PC-3 (cell line): ENCODE results near the gene WDR81. TPM values are rescaled to one million over a fixed set of nuclear protein-coding genes. Genes with fewer than 3 reads are reported as not detected.

ENCODE experiments used
- ATAC-seq: fragments of 200-7000 bp; cut with Tn5 transposase; 2 replicates; pipeline ENCODE4 v1.9.1; 2020; ENCODE audit warnings: mild to moderate bottlenecking, moderate library complexity
- BruUV-seq: library from RNA; stranded (reverse); fragments of 400-500 nt; replicated peaks from 2 replicates; lab custom pipeline; 2021; lab: Mats Ljungman, UMichigan
- CTCF ChIA-PET: fragments of 300-600 bp; sonication (Branson Sonifier 250); formaldehyde crosslinking; loops from one replicate; lab custom pipeline; 2022; ENCODE audit warnings: antibody characterized with exemption; lab: Charles Lee
- POLR2A ChIA-PET: fragments of 300-600 bp; sonication (Branson Sonifier 250); formaldehyde crosslinking; loops from one replicate; lab custom pipeline; 2022; ENCODE audit warnings: antibody characterized with exemption; ENCODE audit not compliant: unreplicated experiment; lab: Charles Lee
- DNase-seq: peaks from one replicate; pipeline ENCODE4 v3.0.0-alpha.2; 2015
- H2AFZ ChIP-seq: fragments of 300-600 bp; sonication (generic); 2 replicates; pipeline ENCODE4 v1.6.0; 2016; ENCODE audit warnings: antibody characterized with exemption, low read length
- H3F3A ChIP-seq: fragments of 300-600 bp; sonication (generic); one replicate; pipeline ENCODE4 v1.6.0; 2017; ENCODE audit warnings: antibody characterized with exemption, low read length, control low read depth, mild to moderate bottlenecking; ENCODE audit not compliant: unreplicated experiment
- H3K27ac ChIP-seq: fragments of 300-600 bp; sonication (generic); 2 replicates; pipeline ENCODE4 v1.5.1; 2016; ENCODE audit warnings: mild to moderate bottlenecking, low read length
- H3K27me3 ChIP-seq: fragments of 300-600 bp; sonication (generic); 2 replicates; pipeline ENCODE4 v1.6.1; 2016; ENCODE audit warnings: low read length, mixed read lengths
- H3K36me3 ChIP-seq: fragments of 300-600 bp; sonication (generic); 2 replicates; pipeline ENCODE4 v1.6.1; 2016; ENCODE audit warnings: low read depth, mixed run types, low read length, mixed read lengths
- H3K4me1 ChIP-seq: fragments of 300-600 bp; sonication (generic); 2 replicates; pipeline ENCODE4 v1.5.1; 2016; ENCODE audit warnings: low read length; ENCODE audit not compliant: insufficient read depth
- H3K4me2 ChIP-seq: fragments of 300-600 bp; sonication (generic); 2 replicates; pipeline ENCODE4 v1.6.0; 2016; ENCODE audit warnings: low read length
- H3K4me3 ChIP-seq: fragments of 300-600 bp; sonication (generic); 2 replicates; pipeline ENCODE4 v1.5.1; 2016; ENCODE audit warnings: mild to moderate bottlenecking, low read length, mixed read lengths
- H3K79me2 ChIP-seq: fragments of 300-600 bp; sonication (generic); 2 replicates; pipeline ENCODE4 v1.6.1; 2017; ENCODE audit warnings: low read length, mixed read lengths
- H3K9ac ChIP-seq: fragments of 300-600 bp; sonication (generic); 2 replicates; pipeline ENCODE4 v1.6.0; 2016; ENCODE audit warnings: mild to moderate bottlenecking, low read length
- H3K9me2 ChIP-seq: fragments of 300-600 bp; sonication (generic); replicated peaks from 2 replicates; pipeline ENCODE4 v1.6.1; 2016; ENCODE audit warnings: mixed run types, low read length, mixed read lengths
- H3K9me3 ChIP-seq: fragments of 300-600 bp; sonication (generic); 2 replicates; pipeline ENCODE4 v1.6.1; 2016; ENCODE audit warnings: low read length, mixed read lengths
- H4K20me1 ChIP-seq: fragments of 300-600 bp; sonication (generic); 2 replicates; pipeline ENCODE4 v1.6.1; 2016; ENCODE audit warnings: low read length, mixed read lengths
- CTCF ChIP-seq: fragments of 300-600 bp; sonication (generic); conservative IDR thresholded peaks from 2 replicates; pipeline ENCODE4 v1.5.1; 2017; ENCODE audit warnings: antibody characterized with exemption, low read depth, mild to moderate bottlenecking, low read length
- EZH2 ChIP-seq: fragments of 300-600 bp; sonication (generic); IDR thresholded peaks from one replicate; pipeline ENCODE4 v1.6.1; 2017; ENCODE audit warnings: antibody characterized with exemption, mild to moderate bottlenecking, low read length; ENCODE audit not compliant: unreplicated experiment
- EZH2phosphoT487 ChIP-seq: fragments of 300-600 bp; sonication (generic); IDR thresholded peaks from 2 replicates; pipeline ENCODE4 v1.6.1; 2018; ENCODE audit warnings: mild to moderate bottlenecking, antibody characterized with exemption, low read length, borderline replicate concordance
- intact Hi-C: fragments of 100-400 bp; cut with micrococcal nuclease; formaldehyde crosslinking; loops from 2 replicates; pipeline ENCODE4 v1.9.0; 2023
- total RNA-seq: library from RNA; depleted of rRNA; stranded (reverse); fragments of >200 nt; gene quantifications from 2 replicates; pipeline ENCODE4 v1.2.3, GENCODE V29; 2014

Gene WDR81
- total RNA-seq, 1 experiment from 2014 or later: 14.6 TPM

DNA sequence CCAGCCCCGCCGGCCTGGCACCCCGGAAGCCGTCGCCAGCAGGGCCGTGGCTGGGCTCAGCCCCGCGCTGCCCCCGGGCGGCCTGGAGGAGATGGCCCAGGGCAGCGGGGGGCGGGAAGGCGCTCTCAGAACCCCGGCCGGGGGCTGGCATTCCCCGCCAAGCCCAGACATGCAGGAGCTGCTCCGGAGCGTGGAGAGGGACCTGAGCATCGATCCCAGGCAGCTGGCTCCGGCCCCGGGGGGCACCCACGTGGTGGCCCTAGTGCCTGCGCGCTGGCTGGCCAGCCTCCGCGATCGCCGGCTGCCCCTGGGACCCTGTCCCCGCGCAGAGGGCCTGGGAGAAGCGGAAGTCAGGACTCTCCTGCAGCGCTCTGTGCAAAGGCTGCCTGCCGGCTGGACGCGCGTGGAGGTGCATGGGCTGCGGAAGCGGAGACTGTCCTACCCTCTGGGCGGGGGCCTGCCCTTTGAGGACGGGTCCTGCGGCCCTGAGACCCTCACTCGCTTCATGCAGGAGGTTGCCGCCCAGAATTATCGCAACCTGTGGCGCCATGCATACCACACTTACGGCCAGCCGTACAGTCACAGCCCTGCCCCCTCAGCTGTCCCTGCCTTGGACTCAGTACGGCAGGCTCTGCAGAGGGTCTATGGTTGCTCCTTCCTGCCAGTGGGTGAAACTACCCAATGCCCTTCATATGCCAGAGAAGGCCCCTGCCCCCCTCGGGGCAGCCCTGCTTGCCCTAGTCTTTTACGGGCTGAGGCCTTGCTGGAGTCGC, 551 bp downstream of the WDR81 start:
- Histone ChIP-seq H3K79me2 (peaks cover 16% of the 10 kb centered on the region; the same call in 1 of the 2 replicates), H3K4me2 (peak overlapping the region; percentile 94), H3K27ac (peak overlapping the region; percentile 18; the same call in 1 of the 2 replicates), H3K9me3 (no peaks in the 10 kb centered on the region), H3K4me3 (peak overlapping the region; percentile 74), H3K36me3 (no peaks in the 10 kb centered on the region), H3K27me3 (no peaks in the 10 kb centered on the region), H3K4me1 (peaks cover 8% of the 10 kb centered on the region; the same call in 1 of the 2 replicates), H3K9ac (peak overlapping the region; percentile 81), H4K20me1 (no peaks in the 10 kb centered on the region), H3F3A (no peaks in the 10 kb centered on the region), H3K9me2 (no peaks in the 10 kb centered on the region), H2AFZ (peak overlapping the region; percentile 87)
- TF ChIP-seq EZH2phosphoT487 (no peak), CTCF (no peak), EZH2 (no peak)
- POLR2A ChIA-PET: no interaction called here
- CTCF ChIA-PET: no interaction called here
- no TSS peak for BruUV-seq
- ATAC-seq (peak; percentile 71), DNase-seq (no peak)
- intact Hi-C loops: loop anchor here (2.0 kb wide), 1 partner anchor 140 kb away; no protein-coding TSS in a partner anchor

GRCh38 chr17:1725642-1726511, 1.4 kb downstream of the WDR81 start:
- no peak for ATAC-seq
- Histone ChIP-seq H3K9ac (0 out of 2 replicates have a peak overlapping the region, but pooled peaks have one; percentile 81), H3K27me3 (no peaks in the 10 kb centered on the region), H3K9me3 (no peaks in the 10 kb centered on the region), H2AFZ (no peak overlapping the region), H3F3A (no peaks in the 10 kb centered on the region), H3K4me1 (peaks cover 8% of the 10 kb centered on the region; the same call in 1 of the 2 replicates), H3K79me2 (peaks cover 16% of the 10 kb centered on the region; the same call in 1 of the 2 replicates), H3K27ac (no peak overlapping the region), H3K4me3 (peak overlapping the region; percentile 74), H3K9me2 (no peaks in the 10 kb centered on the region), H4K20me1 (no peaks in the 10 kb centered on the region), H3K36me3 (no peaks in the 10 kb centered on the region), H3K4me2 (peak overlapping the region; percentile 94)
- DNase-seq: no peak
- POLR2A ChIA-PET: no interaction called here
- intact Hi-C loops: loop anchor here (2.0 kb wide), 1 partner anchor 139 kb away; no protein-coding TSS in a partner anchor
- CTCF ChIA-PET: no interaction called here
- TSS peak; percentile 42 for BruUV-seq
- TF ChIP-seq EZH2 (no peak), EZH2phosphoT487 (no peak), CTCF (no peak)
